SKM-1 (cell line): ENCODE measurements around the gene BANF1.
A peak's percentile ranks its signal among the peaks of the same experiment; 100 is the strongest.
"Not testable (repeated sequence)": the region's sequence is repeated elsewhere in the genome, so short reads cannot be mapped to it uniquely, and the experiment has no call there.

ENCODE experiments used
- DNase-seq: peaks from one replicate; lab custom pipeline; 2025; ENCODE audit not compliant: unreplicated experiment; lab: John Stamatoyannopoulos, UW

BANF1 gene

DNA sequence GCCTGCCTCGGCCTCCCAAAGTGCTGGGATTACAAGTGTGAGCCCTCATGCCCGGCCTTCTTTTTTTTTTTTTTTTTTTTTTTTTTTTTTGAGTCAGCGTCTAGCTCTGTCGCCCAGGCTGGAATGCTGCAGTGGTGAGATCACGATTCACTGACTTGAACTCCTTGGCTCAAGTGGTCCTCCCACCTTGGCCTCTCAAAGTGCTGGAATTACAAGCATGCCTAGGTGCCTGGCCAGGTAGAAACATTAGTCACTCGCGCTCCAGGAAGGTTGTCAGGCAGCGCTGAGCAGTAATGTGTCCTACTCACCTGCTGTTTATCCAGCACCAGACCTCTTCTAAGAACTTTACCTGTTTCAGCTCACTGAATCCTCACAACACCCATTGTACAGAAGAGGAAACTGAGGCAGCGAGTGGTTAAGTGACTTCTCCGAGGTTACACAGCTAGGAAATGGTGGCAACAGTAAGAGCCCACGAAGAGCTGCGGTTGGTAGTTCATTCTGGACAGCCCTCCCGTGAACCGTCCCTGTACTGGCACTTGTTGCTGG is 9.0 kb downstream of the BANF1 start:
- DNase-seq = no peak

DNA sequence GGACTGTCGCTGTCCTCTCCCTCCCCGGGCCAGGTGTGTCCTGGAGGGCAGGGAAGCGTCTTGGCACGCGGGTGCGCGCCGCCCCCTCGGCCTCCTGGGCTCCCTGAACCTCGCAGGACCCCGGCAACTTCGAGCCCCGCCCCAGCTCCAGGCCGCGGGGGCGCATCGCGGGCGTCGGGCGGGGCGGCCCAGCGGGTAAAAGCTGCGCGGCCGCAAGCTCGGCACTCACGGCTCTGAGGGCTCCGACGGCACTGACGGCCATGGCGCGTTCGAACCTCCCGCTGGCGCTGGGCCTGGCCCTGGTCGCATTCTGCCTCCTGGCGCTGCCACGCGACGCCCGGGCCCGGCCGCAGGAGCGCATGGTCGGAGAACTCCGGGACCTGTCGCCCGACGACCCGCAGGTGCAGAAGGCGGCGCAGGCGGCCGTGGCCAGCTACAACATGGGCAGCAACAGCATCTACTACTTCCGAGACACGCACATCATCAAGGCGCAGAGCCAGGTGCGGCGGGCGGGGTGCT is 9.5 kb downstream of the BANF1 start, which contains the start of gene CST6:
TSS of gene CST6 (plus strand) at position 224 of the 519 bp plus-strand sequence. CDS start at position 261, 37 bp downstream.
- no peak for DNase-seq

DNA sequence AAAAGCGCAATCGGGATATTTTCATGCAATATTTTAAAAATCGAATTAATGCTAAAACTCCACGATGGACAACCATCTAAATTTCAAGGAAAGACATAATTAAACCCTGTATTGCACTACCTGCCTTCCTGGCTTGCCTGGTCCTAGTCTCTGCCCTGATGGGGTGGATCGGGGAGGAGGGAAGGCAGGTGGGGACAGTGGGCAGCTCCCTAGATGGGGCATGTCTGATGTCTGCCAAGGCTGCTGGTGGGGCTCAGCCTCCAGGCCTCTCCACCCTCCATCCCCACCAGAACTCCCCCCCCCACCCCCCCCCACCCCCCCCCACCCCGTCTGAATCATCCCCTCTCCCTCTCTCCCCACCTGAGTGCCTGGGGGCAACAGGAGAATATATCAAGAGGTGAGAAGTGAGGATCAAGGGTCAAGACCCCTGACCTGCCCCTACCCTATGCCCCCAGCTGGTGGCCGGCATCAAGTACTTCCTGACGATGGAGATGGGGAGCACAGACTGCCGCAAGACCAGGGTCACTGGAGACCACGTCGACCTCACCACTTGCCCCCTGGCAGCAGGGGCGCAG is 10.2 kb downstream of the BANF1 start:
- no peak for DNase-seq

DNA sequence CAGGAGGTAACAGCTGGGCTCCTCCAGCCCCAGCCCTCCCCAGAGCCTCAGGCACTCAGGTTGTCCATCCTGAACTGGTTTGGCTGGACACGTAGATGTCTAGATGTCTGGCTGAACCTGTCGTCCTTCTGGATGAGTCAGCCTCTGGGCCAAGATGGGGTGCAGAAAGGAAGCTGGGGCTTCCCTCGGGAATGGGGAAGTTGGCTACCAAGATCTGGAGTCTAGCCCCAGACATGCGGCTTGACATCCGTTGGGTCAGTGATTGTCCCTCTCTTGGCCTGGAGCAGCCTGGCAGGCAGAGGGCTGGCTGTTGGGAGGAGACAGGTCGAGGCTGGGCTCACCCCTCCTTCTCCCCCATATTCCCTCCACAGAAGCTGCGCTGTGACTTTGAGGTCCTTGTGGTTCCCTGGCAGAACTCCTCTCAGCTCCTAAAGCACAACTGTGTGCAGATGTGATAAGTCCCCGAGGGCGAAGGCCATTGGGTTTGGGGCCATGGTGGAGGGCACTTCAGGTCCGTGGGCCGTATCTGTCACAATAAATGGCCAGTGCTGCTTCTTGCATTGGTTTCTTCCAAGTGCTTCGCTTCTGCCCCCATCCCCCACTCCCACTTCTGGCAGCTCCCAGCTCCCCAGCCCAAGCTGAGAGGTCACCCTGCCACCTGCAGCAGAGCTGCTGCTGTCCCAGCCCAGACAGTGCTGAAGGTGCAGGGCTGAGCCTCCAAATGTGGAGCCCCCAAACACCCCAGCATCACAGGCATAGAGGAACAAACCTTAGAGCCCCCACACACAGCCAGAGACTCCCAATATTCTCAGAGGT is 10.9 kb downstream of the BANF1 start:
- no peak for DNase-seq

DNA sequence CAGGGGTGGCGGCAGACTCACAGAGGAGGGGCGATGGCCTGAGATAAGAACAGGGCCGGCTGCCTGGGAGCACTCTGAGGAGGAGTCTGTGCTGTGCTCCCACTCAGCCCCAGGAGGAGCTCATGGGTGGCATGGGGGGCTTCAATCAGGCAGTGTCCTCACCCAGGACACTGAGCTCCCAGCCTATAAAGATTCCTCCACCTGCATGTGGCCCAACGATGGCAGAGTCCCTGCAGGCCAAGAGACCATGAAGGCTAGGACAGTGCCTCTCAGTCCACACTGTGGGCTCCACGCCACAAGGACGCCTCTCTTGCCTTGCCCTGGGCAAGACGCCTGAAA is 11.4 kb downstream of the BANF1 start:
- DNase-seq = no peak

DNA sequence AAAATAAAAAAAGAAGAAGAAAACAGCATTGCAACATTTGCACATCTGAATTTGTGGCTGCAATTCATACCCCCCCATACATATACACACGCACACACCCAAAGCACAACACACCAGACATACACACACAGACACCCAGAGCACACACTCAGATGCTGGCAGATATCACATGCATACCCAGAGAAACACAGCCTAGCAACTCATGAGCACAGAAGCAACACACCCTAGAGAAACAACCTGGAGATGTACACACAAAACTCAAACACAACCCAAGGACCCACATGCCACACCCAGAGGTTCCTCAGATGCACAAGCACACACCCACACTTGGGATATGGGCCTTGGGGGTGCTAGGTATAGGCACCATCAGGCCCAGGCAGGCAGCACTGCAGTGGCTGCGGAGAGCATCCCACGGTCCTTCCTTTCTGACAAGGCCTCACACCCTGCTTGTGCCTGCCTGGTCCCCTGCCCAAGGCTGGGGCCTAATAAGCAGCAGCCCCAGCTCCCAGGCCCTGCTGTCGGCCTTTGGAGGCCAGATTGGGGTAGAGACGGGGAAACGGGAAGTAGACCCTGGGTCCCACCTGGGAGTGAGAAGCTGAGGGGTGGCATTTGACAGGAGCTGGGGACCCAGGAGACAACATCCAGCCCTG is 12.6 kb downstream of the BANF1 start:
- DNase-seq = no peak

DNA sequence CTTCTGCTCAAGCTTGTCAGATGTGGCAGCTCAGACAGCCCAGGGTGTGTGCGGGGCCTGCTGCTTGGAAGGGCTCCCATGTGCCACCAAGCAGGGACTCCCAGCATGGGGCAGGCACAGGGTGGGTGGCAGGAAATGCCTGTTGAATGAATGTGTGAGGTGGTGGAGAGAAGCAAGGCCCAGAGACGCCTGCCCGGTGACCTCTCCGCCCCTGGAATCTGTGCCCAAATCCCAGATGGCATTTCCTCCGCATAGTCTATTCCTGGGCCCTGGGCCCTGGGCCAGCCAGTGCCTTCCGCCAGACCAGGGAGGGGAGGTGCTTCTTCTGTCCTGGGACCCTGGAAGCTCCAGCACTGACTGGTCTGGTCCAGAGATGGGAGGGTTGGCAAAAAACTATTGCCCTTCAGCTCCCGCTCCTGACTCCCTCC is 13.2 kb downstream of the BANF1 start:
- no peak for DNase-seq

DNA sequence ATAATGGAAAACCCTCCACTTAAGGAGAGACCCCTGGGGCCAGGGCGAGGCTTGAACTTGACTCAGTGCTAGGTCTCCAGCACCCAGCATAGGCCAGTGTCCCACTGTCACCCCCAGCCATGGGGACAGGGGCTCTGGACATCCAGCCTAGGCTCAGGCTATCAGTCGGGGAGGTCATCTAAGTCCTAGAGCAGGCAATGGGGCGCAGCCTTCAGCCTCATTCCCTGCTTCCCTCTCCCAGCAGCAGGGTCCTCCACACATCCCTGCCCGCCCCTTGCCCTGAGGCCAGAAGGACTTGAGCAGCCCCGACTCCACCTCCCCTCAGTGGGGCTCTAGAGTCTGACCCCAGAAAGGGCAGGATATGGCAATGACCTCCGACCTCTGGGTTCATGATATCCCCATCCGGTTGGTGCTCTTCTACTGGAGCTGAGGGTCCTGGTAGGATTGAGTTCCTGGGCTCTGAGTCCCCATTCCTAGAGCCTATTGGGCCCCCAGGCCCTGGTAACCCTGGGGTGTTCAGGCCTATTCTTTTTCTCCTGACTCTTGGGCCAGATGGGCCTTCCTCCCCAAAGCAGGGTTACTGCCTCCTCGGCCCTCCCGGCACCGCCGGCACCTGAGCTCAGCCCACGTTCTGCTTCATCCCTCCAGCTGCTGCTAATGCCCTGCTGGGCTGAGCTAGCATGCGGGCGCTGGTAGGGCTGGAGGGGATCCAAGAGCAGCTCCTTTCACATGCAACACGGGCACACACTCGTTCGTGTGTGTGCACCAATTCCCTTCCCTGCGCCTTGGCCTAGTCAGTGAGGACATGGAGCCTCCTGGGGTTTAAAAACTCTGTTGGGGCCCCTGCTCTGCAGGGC is 13.9 kb downstream of the BANF1 start:
- DNase-seq = no peak

DNA sequence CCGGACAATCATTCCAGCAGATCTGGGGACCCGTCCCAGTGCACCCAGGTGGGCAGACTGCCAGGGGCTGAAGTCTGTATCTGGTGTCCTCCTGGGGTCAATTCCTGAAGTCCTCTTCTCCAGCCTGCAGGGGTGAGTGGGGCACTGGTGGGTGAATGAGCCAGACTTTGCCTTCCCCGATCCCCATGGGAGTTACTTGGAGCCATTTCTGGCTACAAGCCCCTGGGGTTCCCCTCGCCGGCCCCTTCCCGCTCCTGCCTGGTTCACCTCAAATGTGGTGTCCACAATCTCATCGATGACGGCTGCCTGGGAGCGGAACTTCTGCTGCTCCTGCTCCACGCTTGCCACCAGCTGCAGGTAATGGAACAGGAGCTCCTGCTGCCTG is 14.5 kb downstream of the BANF1 start:
- no peak for DNase-seq

DNA sequence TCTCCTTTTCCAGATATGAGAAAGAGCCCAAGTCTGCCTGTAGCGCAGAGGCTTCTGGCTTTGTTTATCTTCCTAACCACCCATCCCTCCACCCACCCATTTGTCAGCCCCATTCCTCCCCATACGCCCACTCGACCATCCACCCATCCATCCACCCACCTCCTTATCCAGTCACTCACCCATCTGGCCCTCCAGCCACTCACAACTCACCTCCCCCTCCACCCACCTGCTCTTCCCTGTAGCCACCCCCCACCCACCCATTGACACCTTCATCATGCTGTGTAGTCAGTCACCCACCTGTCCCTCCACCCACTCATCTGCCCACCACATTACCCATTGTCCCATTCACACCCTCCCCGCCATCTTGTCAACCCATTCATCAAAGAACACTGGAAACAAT is 15.0 kb downstream of the BANF1 start:
- DNase-seq = no peak

DNA sequence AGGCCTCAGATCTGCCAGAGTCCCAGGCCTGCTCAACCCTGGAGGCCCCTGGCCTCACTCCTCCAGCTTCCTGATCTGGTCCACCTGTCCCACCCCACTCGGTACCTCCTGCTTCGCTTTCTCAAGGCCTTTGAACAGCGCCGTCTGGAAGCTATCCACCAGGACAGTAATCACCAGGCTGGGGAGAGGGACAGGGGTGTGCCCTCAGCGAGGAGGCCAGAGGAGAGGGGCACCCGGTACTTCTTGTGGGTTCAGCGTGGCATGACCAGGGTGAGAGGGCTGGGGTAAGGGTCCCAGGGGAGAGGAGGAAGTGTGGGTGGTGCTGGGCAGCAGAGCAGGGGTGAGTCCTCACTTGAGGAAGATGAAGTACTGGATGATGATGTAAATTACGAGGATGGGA is 17.9 kb downstream of the BANF1 start:
- no peak for DNase-seq

DNA sequence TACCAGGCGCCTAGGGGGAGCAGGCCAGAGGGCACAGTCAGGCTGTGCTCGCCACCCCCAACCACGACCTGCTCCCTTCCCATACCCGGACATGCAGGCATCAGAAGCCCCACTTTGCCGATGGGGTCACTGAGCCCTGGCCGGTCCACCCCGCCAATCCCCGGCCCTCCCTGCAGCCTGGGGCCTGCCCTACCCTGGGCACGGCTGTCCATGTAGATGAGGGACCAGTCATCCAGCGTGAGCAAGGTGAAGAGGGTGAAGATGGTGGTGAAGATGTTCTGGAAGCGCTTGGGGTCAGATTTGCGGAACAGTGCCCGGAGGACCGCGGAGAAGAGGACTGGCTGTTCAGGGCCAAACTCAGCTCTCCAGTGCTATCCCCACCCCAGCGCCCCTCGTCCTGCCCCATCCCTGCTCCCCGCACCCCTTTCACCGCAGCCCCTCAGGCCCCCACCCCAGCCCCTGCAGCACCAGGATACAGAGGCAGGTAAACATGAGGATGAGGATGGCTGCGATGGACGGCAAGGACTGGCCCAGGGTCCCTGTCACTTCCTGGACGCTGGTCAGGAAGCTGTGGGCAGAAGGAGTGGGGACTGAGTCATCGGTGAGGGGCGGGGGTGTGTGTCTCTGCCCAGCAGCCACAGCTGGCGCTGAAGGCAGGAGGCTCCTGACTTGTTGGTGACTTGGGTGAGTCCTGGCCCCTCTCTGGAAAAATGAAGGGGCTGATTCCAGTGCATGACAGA is 18.5 kb downstream of the BANF1 start:
- DNase-seq = peak; percentile 73

DNA sequence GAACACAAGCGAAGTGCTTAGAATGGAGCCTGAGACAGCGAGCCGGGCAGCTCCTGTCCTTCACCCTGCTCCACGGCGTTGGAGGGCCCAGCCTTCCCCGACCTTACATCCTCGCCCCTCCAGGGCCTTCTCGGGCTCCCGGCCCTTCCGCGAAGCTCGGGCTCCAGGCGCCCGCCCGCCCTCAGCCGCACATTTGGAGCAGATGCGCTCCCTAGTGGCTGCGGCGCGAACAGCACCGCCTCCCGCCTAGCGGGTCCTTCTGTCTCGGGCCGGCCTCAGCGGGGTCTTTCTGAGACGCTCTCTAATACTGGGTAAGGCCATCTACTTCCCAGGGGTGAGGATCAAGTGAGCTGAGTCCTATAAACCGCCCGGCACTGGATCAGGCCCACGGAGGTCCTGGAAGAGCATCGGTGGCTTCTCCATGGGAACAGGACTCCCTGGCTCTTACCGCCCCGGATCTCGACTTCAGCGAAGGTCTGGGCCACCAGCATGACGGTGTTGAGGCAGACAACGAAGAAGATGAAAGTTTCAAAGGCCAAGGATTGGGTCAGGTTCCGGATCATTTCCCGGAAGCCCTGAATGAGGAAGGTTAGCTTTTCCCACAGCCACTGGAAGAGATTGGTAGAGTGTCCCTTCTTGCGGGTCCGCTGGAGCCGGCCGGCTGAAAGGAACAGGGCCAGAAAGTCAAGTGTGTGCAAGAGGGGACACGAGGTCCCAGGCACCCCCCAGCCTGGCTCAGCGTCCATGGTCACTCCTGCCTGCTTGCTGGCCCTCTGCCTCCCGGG is 20.3 kb downstream of the BANF1 start:
- DNase-seq = peak; percentile 25

DNA sequence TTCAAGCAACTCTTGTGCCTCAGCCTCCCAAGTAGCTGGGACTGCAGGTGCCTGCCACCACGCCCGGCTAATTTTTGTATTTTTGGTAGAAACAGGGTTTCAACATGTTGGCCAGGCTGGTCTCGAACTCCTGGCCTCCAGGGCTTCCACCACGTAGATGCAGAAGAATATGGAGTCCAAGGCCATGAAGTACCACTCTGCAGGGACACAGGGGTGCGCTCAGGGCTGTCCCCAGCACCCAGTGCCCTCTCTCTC is 20.8 kb downstream of the BANF1 start:
- not testable (repeated sequence) for DNase-seq

DNA sequence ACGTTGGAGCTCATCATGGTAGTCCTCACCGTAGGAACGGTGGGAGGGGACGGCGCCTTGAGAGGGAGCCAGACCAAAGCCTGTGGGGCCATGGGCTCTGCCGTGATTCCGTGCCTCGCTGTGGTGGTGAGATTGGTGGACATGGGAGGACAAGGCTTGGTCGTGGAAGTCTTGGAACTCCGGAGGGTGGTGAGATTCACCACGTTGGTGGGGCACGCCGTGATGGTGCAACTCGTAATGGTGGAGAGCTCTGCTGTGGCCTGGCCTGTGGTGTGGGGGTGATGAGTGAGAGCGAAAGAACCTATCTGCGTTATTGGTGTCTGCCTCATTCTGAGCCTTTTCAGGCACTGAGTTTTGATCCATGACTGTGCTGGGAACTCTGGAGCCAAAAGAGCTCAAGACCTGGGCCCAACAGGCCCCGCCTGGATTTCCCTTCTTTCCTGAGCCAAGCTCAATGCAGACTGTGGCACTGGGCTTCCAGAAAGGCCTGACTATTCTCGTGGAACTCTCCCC is 23.8 kb downstream of the BANF1 start, which contains the start of gene CATSPER1:
TSS of gene CATSPER1 (minus strand) at position 463 of the 513 bp plus-strand sequence. CDS start at position 363, 100 bp downstream.
- DNase-seq = no peak

DNA sequence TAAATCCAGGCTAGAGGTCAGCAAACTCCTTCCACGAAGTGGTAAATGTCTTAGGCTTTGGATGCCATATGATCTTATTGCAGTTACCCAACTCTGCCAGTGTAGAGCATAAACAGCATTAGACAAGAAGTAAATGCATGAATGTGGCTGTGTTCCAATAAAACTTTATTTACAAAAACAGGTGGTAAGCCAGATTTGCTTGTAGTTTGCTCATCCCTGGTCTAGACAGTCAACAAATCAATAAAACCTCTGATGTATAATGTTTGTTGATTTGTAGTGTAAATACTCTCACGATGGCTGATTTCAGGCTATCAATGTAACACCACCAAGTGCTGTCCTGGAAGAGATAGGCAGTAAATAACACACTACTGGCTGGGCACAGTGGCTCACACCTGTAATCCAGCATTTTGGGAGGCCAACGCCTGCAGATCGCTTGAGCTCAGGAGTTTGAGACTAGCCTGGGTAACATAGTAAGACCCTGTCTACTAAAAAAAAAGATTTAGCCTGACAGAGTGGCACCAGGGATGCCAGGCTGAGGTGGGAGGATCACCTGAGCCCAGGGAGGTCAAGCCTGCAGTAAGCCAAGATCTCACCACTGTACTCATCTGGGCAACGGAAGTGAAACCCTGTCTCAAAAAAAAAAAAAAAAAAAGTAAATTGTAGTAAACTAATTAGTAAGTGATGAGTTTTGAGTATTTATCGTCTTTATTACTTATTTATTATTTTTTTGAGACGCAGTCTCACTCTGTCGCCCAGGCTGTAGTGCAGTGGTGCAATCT is 30.8 kb downstream of the BANF1 start:
- no peak for DNase-seq

DNA sequence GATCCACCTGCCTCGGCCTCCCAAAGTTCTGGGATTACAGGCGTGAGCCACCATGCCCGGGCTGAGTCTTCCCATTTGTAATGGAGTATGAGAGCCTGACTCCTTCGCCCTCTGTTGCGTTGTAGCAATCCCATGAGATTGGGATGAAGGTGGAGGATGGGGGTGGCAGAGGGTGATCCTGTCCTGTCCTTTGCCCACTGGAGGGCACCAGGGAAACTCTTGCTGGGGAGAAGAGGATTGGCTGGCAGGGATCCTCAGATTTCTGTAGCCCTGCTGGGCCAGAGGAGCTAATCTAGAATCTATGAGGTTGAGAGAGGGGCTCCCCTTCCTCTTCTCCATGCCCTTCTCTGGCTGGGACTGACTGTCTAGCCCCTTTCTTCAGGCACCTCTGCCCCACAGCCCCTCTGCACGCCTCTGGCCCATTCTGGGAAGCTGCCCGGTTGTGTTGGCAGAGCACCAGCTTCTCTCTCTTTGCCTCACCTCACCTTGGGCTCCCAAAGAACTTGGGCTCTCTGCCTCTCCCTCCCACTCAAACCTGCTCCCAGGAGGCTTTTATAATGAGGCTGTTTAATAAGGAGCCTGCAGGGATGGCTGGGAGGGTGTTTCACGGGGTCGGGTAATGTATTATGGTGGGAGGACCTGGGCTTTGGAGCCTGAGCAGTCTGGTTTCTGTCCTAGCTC is 33.5 kb downstream of the BANF1 start:
- no peak for DNase-seq

DNA sequence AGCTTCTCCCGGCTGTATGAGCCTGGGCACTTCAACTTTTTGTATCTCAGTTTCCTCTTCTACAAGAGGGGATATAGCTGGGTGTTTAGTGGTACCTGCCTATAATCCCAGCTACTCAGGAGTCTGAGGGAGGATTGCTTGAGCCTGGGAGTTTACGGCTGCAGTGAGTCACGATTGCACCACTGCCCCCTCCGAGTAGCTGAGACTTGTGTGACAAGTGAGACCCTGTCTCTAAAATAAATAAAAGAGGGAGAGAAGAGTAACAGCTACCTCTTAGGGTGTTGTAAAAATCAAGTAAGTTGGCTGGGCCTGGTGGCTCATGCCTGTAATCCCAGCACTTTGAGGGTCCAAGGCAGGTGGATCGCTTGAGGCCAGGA is 34.0 kb downstream of the BANF1 start:
- no peak for DNase-seq
